Vagina (tissue), 2 donors: Measurements from ENCODE around the gene P2RX7. TPM values are rescaled to one million over a fixed set of nuclear protein-coding genes. Genes with fewer than 3 reads are reported as not detected.

Source experiments
- DNase-seq, 2 donors: peaks; one replicate each; pipeline ENCODE4 v3.0.0-alpha.2; 2017; ENCODE audit errors: extremely low spot score in 2 of 2
- H3K27ac ChIP-seq: fragments of 200-600 bp; sonication (generic); one replicate; pipeline ENCODE4 v1.5.1; 2019
- H3K27me3 ChIP-seq: fragments of 200-600 bp; sonication (generic); one replicate; pipeline ENCODE4 v1.5.1; 2019
- H3K36me3 ChIP-seq, 2 donors: fragments of 200-600 bp; sonication (generic); one replicate each; pipeline ENCODE4 v1.5.1; 2017 to 2019
- H3K4me1 ChIP-seq: fragments of 200-600 bp; sonication (generic); one replicate; pipeline ENCODE4 v1.5.1; 2019
- H3K4me3 ChIP-seq, 2 donors: fragments of 200-600 bp; sonication (generic); 1 replicate in 1 of 2; 2 replicates in 1 of 2; pipeline ENCODE4 v1.5.1; 2016 to 2019
- H3K9me3 ChIP-seq: fragments of 200-600 bp; sonication (generic); one replicate; pipeline ENCODE4 v1.5.1; 2019
- POLR2A ChIP-seq, 2 donors: fragments of 450-650 bp; IDR thresholded peaks; one replicate each; pipeline ENCODE4 v1.6.1; 2017; ENCODE audit warnings: antibody characterized with exemption in 2 of 2, mild to moderate bottlenecking in 2 of 2, moderate library complexity in 2 of 2
- POLR2AphosphoS5 ChIP-seq, 2 donors: sonication (generic); formaldehyde crosslinking; IDR thresholded peaks; one replicate each; pipeline ENCODE4 v1.9.0; 2017; ENCODE audit warnings: antibody characterized with exemption in 2 of 2, mild to moderate bottlenecking in 2 of 2, low read depth in 1 of 2; ENCODE audit not compliant: insufficient read depth in 1 of 2
- intact Hi-C: fragments of 100-400 bp; cut with DNase I; formaldehyde crosslinking; loops from one replicate; pipeline ENCODE4 v1.15.1; 2023
- total RNA-seq: library from RNA; depleted of rRNA; stranded (reverse); fragments of >200 nt; gene quantifications from one replicate; pipeline ENCODE4 v1.2.3, GENCODE V29; 2016
- TF ChIP-seq, protein P1 (sequence below), 3 experiments: fragments of 450-650 bp in 2 of 3; fragments of 200-600 bp in 1 of 3; sonication (generic) in 1 of 3; IDR thresholded peaks; one replicate each; pipeline ENCODE4 v1.5.1; 2017 to 2019; ENCODE audit warnings: antibody characterized with exemption in 3 of 3, mild to moderate bottlenecking in 2 of 3, moderate library complexity in 2 of 3

The P2RX7 gene
- total RNA-seq, 1 donor from 2014 or later = 8.6 TPM

DNA sequence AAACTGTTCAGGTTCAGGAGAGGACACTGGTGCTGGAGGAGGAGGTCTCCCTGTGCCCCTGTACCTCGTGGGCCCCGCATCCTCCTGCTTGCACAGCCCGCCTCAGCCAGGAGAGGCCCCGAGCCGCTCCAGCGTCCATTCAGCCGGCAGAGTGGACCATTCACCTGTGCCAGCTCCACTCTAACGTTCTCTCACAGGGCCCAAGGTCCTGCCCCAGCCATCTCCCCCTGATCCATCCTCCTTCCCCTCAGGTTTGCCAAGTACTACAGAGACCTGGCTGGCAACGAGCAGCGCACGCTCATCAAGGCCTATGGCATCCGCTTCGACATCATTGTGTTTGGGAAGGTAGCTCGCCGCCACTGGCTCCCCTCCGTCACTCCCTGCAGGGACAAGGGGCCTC, 99.5 kb downstream of the P2RX7 start:
- Histone ChIP-seq H3K27ac (no peak overlapping the region), H3K4me3 (no peak overlapping the region), H3K27me3 (no peaks in the 10 kb centered on the region), H3K4me1 (peaks cover 17% of the 10 kb centered on the region), H3K9me3 (no peaks in the 10 kb centered on the region), H3K36me3 (peaks cover 0 to 6% of the 10 kb centered on the region in 2 donors)
- intact Hi-C loops = no loop called here
- TF ChIP-seq, protein P1, sequence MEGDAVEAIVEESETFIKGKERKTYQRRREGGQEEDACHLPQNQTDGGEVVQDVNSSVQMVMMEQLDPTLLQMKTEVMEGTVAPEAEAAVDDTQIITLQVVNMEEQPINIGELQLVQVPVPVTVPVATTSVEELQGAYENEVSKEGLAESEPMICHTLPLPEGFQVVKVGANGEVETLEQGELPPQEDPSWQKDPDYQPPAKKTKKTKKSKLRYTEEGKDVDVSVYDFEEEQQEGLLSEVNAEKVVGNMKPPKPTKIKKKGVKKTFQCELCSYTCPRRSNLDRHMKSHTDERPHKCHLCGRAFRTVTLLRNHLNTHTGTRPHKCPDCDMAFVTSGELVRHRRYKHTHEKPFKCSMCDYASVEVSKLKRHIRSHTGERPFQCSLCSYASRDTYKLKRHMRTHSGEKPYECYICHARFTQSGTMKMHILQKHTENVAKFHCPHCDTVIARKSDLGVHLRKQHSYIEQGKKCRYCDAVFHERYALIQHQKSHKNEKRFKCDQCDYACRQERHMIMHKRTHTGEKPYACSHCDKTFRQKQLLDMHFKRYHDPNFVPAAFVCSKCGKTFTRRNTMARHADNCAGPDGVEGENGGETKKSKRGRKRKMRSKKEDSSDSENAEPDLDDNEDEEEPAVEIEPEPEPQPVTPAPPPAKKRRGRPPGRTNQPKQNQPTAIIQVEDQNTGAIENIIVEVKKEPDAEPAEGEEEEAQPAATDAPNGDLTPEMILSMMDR (IDR thresholded peaks at IDR 0.05) = no peak
- TF ChIP-seq POLR2A (IDR thresholded peaks at IDR 0.05) (no peak), POLR2AphosphoS5 (IDR thresholded peaks at IDR 0.05; ENCODE audit: insufficient read depth in 1 of 2, low read depth in 1 of 2) (no peak)
- no peak for DNase-seq

GRCh38 chr12:121232977-121233627, 100.4 kb downstream of the P2RX7 start:
- Histone ChIP-seq H3K27ac (no peak overlapping the region), H3K4me3 (no peak overlapping the region), H3K27me3 (no peaks in the 10 kb centered on the region), H3K36me3 (peaks cover 0 to 6% of the 10 kb centered on the region in 2 donors), H3K9me3 (no peaks in the 10 kb centered on the region), H3K4me1 (peaks cover 17% of the 10 kb centered on the region)
- intact Hi-C loops = no loop called here
- TF ChIP-seq POLR2AphosphoS5 (IDR thresholded peaks at IDR 0.05; ENCODE audit: insufficient read depth in 1 of 2, low read depth in 1 of 2) = no peak
- TF ChIP-seq POLR2A (IDR thresholded peaks at IDR 0.05) = no peak
- TF ChIP-seq, protein P1 (IDR thresholded peaks at IDR 0.05) = no peak
- DNase-seq = no peak

DNA sequence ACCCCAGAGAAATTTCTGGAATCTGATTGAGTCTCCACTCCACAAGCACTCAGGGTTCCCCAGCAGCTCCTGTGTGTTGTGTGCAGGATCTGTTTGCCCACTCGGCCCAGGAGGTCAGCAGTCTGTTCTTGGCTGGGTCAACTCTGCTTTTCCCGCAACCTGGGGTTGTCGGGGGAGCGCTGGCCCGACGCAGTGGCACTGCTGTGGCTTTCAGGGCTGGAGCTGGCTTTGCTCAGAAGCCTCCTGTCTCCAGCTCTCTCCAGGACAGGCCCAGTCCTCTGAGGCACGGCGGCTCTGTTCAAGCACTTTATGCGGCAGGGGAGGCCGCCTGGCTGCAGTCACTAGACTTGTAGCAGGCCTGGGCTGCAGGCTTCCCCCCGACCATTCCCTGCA, 100.9 kb downstream of the P2RX7 start:
- no peak for TF ChIP-seq POLR2A (IDR thresholded peaks at IDR 0.05)
- TF ChIP-seq, protein P1 (IDR thresholded peaks at IDR 0.05) = no peak
- TF ChIP-seq POLR2AphosphoS5 (IDR thresholded peaks at IDR 0.05; ENCODE audit: insufficient read depth in 1 of 2, low read depth in 1 of 2) = no peak
- Histone ChIP-seq H3K4me1 (peaks cover 19% of the 10 kb centered on the region), H3K27me3 (no peaks in the 10 kb centered on the region), H3K9me3 (no peaks in the 10 kb centered on the region), H3K36me3 (peaks cover 0 to 5% of the 10 kb centered on the region in 2 donors), H3K4me3 (no peak overlapping the region), H3K27ac (no peak overlapping the region)
- intact Hi-C loops = no loop called here
- DNase-seq = no peak

- no peak overlapping the region for H3K4me3 ChIP-seq
- H3K4me1 ChIP-seq = peaks cover 23% of the 10 kb centered on the region
- intact Hi-C loops = no loop called here
- no peak overlapping the region for H3K27ac ChIP-seq
- TF ChIP-seq POLR2AphosphoS5 (IDR thresholded peaks at IDR 0.05; ENCODE audit: insufficient read depth in 1 of 2, low read depth in 1 of 2) = no peak
- no peak for TF ChIP-seq POLR2A (IDR thresholded peaks at IDR 0.05)
- TF ChIP-seq, protein P1 (IDR thresholded peaks at IDR 0.05) = no peak
- H3K27me3 ChIP-seq = no peaks in the 10 kb centered on the region
- H3K9me3 ChIP-seq = no peaks in the 10 kb centered on the region
- no peaks in the 10 kb centered on the region for H3K36me3 ChIP-seq
- DNase-seq = no peak
Measured at GRCh38 chr12:121236776-121237175, 104.1 kb downstream of the P2RX7 start.

DNA sequence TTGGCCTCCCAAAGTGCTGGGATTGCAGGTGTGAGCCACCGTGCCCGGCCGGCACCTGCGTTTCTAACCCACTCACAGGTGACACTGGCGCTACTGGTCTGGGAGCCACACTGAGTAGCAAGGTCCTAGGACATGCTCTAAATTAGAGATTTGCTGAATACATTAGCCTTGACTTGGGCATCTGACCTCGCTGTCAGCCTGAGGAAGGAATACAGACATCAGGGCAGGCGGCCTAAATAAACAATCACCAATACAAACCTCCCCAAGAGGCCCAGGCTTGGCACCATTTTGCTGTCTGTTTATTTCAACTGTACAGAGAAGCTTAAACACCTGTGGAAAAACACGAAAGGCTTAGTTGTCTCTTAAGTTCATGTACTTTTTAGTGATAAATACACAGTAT, 104.7 kb downstream of the P2RX7 start:
- Histone ChIP-seq H3K36me3 (no peaks in the 10 kb centered on the region), H3K4me3 (no peak overlapping the region), H3K9me3 (no peaks in the 10 kb centered on the region), H3K27me3 (no peaks in the 10 kb centered on the region), H3K4me1 (peaks cover 24% of the 10 kb centered on the region), H3K27ac (no peak overlapping the region)
- no peak for TF ChIP-seq POLR2A (IDR thresholded peaks at IDR 0.05)
- TF ChIP-seq, protein P1 (IDR thresholded peaks at IDR 0.05) = no peak
- no peak for TF ChIP-seq POLR2AphosphoS5 (IDR thresholded peaks at IDR 0.05; ENCODE audit: insufficient read depth in 1 of 2, low read depth in 1 of 2)
- DNase-seq = no peak
- intact Hi-C loops = no loop called here
